HepG2 (cell line): ENCODE data around the gene ELP2. TPM values are rescaled to one million over a fixed set of nuclear protein-coding genes. Genes with fewer than 3 reads are reported as not detected.

ENCODE experiments used
- AGO2 ChIP-seq: fragments of 200-400 bp; formaldehyde crosslinking; optimal IDR thresholded peaks from 2 replicates; pipeline ENCODE3; 2017; ENCODE audit warnings: mild to moderate bottlenecking, low read depth, low read length, moderate library complexity
- ARNTL ChIP-seq: sonication (generic); formaldehyde crosslinking; IDR thresholded peaks from 2 replicates; pipeline ENCODE4 v1.4.0; 2020; ENCODE audit warnings: mild to moderate bottlenecking, missing genetic modification reagents
- CCDC6 ChIP-seq: sonication (generic); formaldehyde crosslinking; IDR thresholded peaks from 2 replicates; pipeline ENCODE4 v1.8.1; 2022; ENCODE audit warnings: mild to moderate bottlenecking, missing genetic modification reagents, moderate library complexity
- DNMT1 ChIP-seq: sonication (generic); formaldehyde crosslinking; IDR thresholded peaks from 2 replicates; pipeline ENCODE4 v1.5.1; 2020; ENCODE audit warnings: mild to moderate bottlenecking, missing genetic modification reagents
- DNMT3B ChIP-seq: conservative IDR thresholded peaks from 2 replicates; pipeline ENCODE4 v1.6.1; 2016; ENCODE audit warnings: missing biosample characterization, control low read depth
- FLYWCH1 ChIP-seq: sonication (generic); formaldehyde crosslinking; IDR thresholded peaks from 2 replicates; pipeline ENCODE4 v1.8.1; 2023; ENCODE audit warnings: mild to moderate bottlenecking, missing genetic modification reagents
- FOSL2 ChIP-seq: sonication (generic); formaldehyde crosslinking; IDR thresholded peaks from 2 replicates; pipeline ENCODE4 v1.4.0; 2020; ENCODE audit warnings: missing genetic modification reagents
- HIVEP1 ChIP-seq: sonication (generic); formaldehyde crosslinking; IDR thresholded peaks from 2 replicates; pipeline ENCODE4 v1.4.0; 2020; ENCODE audit warnings: mild to moderate bottlenecking, missing genetic modification reagents
- HOXA3 ChIP-seq: sonication (generic); formaldehyde crosslinking; IDR thresholded peaks from 2 replicates; pipeline ENCODE4 v1.5.0; 2020; ENCODE audit warnings: missing genetic modification reagents
- KDM2A ChIP-seq: sonication (generic); formaldehyde crosslinking; IDR thresholded peaks from 2 replicates; pipeline ENCODE4 v1.4.0; 2020; ENCODE audit warnings: low read depth, missing genetic modification reagents, borderline replicate concordance
- KDM5B ChIP-seq: sonication (generic); formaldehyde crosslinking; IDR thresholded peaks from 2 replicates; pipeline ENCODE4 v1.4.0; 2020; ENCODE audit warnings: missing genetic modification reagents, mild to moderate bottlenecking, borderline replicate concordance
- PBX2 ChIP-seq: IDR thresholded peaks from 2 replicates; pipeline ENCODE4 v1.6.1; 2016; ENCODE audit warnings: control low read depth
- PHB2 ChIP-seq: fragments of 450-650 bp; IDR thresholded peaks from 2 replicates; pipeline ENCODE4 v1.6.1; 2018; ENCODE audit not compliant: partially characterized antibody
- SP4 ChIP-seq: sonication (generic); formaldehyde crosslinking; IDR thresholded peaks from 2 replicates; pipeline ENCODE4 v1.8.1; 2023; ENCODE audit warnings: mild to moderate bottlenecking, missing genetic modification reagents
- TOE1 ChIP-seq: sonication (generic); formaldehyde crosslinking; IDR thresholded peaks from 2 replicates; pipeline ENCODE4 v1.4.0; 2020; ENCODE audit warnings: mild to moderate bottlenecking, missing genetic modification reagents
- ZBTB8A ChIP-seq: sonication (generic); formaldehyde crosslinking; IDR thresholded peaks from 2 replicates; pipeline ENCODE4 v1.4.0; 2020; ENCODE audit warnings: mild to moderate bottlenecking, low read depth, missing genetic modification reagents, borderline replicate concordance
- ZNF251 ChIP-seq: sonication (generic); formaldehyde crosslinking; IDR thresholded peaks from 2 replicates; pipeline ENCODE4 v1.9.0; 2021; ENCODE audit warnings: mild to moderate bottlenecking, missing genetic modification reagents
- ZNF407 ChIP-seq: sonication (generic); formaldehyde crosslinking; IDR thresholded peaks from one replicate; pipeline ENCODE4 v1.5.1; 2020; ENCODE audit warnings: mild to moderate bottlenecking, missing genetic modification reagents; ENCODE audit errors: not compliant biosample characterization
- ZNF441 ChIP-seq: sonication (generic); formaldehyde crosslinking; IDR thresholded peaks from 2 replicates; pipeline ENCODE4 v1.7.0; 2021; ENCODE audit warnings: missing genetic modification reagents, borderline replicate concordance
- ZNF484 ChIP-seq: sonication (generic); formaldehyde crosslinking; IDR thresholded peaks from 2 replicates; pipeline ENCODE4 v1.5.1; 2020; ENCODE audit warnings: mild to moderate bottlenecking, low read depth, missing genetic modification reagents, borderline replicate concordance
- ZNF570 ChIP-seq: sonication (generic); formaldehyde crosslinking; IDR thresholded peaks from 2 replicates; pipeline ENCODE4 v1.4.0; 2020; ENCODE audit warnings: mild to moderate bottlenecking, missing genetic modification reagents, borderline replicate concordance
- ZNF580 ChIP-seq: IDR thresholded peaks from 2 replicates; pipeline ENCODE4 v1.6.1; 2016; ENCODE audit warnings: low read depth, borderline replicate concordance
- ZNF766 ChIP-seq: sonication (generic); formaldehyde crosslinking; IDR thresholded peaks from 2 replicates; pipeline ENCODE4 v1.5.0; 2020; ENCODE audit warnings: missing genetic modification reagents, borderline replicate concordance
- polyA plus RNA-seq, 8 experiments: library from polyadenylated mRNA; depleted of rRNA in 3 of 8; stranded (reverse) in 7 of 8; unstranded in 1 of 8; fragments of >200 nt; fragmentation: Illumina TruSeq in 4 of 8; extraction: Trizol in 4 of 8; gene quantifications; 2 replicates each; pipeline versions ENCODE4 v1.2.1 to v1.2.3, GENCODE V29; 2011 to 2016; ENCODE audit warnings: low read depth in 4 of 8, missing spikeins in 1 of 8, mixed read lengths in 1 of 8; ENCODE audit not compliant: insufficient read depth in 1 of 8
- total RNA-seq, 5 experiments: library from RNA; depleted of rRNA; stranded (reverse); fragments of >200 nt; fragmentation: Illumina TruSeq; extraction: Trizol; gene quantifications; 2 replicates each; pipeline ENCODE4 v1.2.3, GENCODE V29; 2016; ENCODE audit warnings: low read depth in 1 of 5

Gene ELP2
- total and polyA plus RNA-seq, 2 of the 13 experiments (the other 11 are each of a cell fraction or from before 2014, with no cell fraction given) = 98.7 to 100 TPM

- no peak for TF ChIP-seq AGO2
- TF ChIP-seq SP4 (CRISPR knock-in tag) = peak; percentile 60; the same call in 1 of the 2 replicates
- TF ChIP-seq PBX2 (CRISPR knock-in tag) = no peak
- peak; percentile 91 for TF ChIP-seq HOXA3
- TF ChIP-seq ZNF580 = no peak
- no peak for TF ChIP-seq ZNF484
- TF ChIP-seq TOE1 = no peak; the same call in 1 of the 2 replicates
- 0 out of 2 replicates have a peak, but pooled peaks have one; percentile 17 for TF ChIP-seq KDM2A (CRISPR knock-in tag)
- peak; percentile 52; the same call in 1 of the 2 replicates for TF ChIP-seq DNMT3B (CRISPR knock-in tag)
- peak; percentile 82 for TF ChIP-seq FOSL2 (CRISPR knock-in tag)
- no peak for TF ChIP-seq KDM5B (CRISPR knock-in tag)
- no peak for TF ChIP-seq PHB2
- TF ChIP-seq ZBTB8A = no peak
- TF ChIP-seq DNMT1 (CRISPR knock-in tag) = no peak
- no peak for TF ChIP-seq ZNF570 (CRISPR knock-in tag)
- no peak for TF ChIP-seq ZNF251 (CRISPR knock-in tag)
- TF ChIP-seq CCDC6 (CRISPR knock-in tag) = peak; percentile 79; the same call in 1 of the 2 replicates
- no peak for TF ChIP-seq FLYWCH1 (CRISPR knock-in tag)
- no peak for TF ChIP-seq HIVEP1
- TF ChIP-seq ZNF407 (CRISPR knock-in tag) = no peak
- peak; percentile 93 for TF ChIP-seq ARNTL (CRISPR knock-in tag)
- peak; percentile 71 for TF ChIP-seq ZNF441
- TF ChIP-seq ZNF766 (CRISPR knock-in tag) = no peak
Observed at GRCh38 chr18:36176177-36176584, 46.5 kb downstream of the ELP2 start (continued).
